Keratinocyte (primary cell): ENCODE data around the gene CARMIL1. TPM values are rescaled to one million over a fixed set of nuclear protein-coding genes. Genes with fewer than 3 reads are reported as not detected.

Source experiments
- DNase-seq: peaks from one replicate; pipeline ENCODE4 v3.0.0-alpha.2; 2011; ENCODE audit warnings: low read depth, missing footprints, low spot score
- FAIRE-seq: peaks from 2 replicates; lab custom pipeline; 2011; peaks lifted over from hg19 to GRCh38; lab: Jason Lieb, UNC
- H2AFZ ChIP-seq: 2 replicates; pipeline ENCODE4 v1.6.0; 2012; ENCODE audit warnings: low read length, control low read depth, inconsistent platforms; ENCODE audit not compliant: control insufficient read depth
- H3K27ac ChIP-seq: 2 replicates; pipeline ENCODE4 v1.5.1; 2011; ENCODE audit warnings: low read length; ENCODE audit not compliant: control insufficient read depth, insufficient read depth
- H3K27me3 ChIP-seq: 3 replicates; pipeline ENCODE4 v1.6.0; 2011; ENCODE audit warnings: low read length; ENCODE audit not compliant: control insufficient read depth, insufficient read depth; ENCODE audit errors: extremely low read depth
- H3K36me3 ChIP-seq, 2 experiments: 2 replicates in 1 of 2; 3 replicates in 1 of 2; pipeline ENCODE4 v1.5.1; 2011; ENCODE audit warnings: low read length in 2 of 2, mild to moderate bottlenecking in 1 of 2; ENCODE audit not compliant: control insufficient read depth in 2 of 2, insufficient read depth in 2 of 2; ENCODE audit errors: extremely low read depth in 1 of 2
- H3K4me1 ChIP-seq: 3 replicates; pipeline ENCODE4 v1.5.1; 2011; ENCODE audit warnings: low read length; ENCODE audit not compliant: control insufficient read depth, insufficient read depth; ENCODE audit errors: extremely low read depth
- H3K4me2 ChIP-seq: 3 replicates; pipeline ENCODE4 v1.6.0; 2011; ENCODE audit warnings: low read depth, low read length; ENCODE audit not compliant: control insufficient read depth, insufficient read depth; ENCODE audit errors: extremely low read depth
- H3K4me3 ChIP-seq, 3 experiments: fragments of 200-600 bp in 1 of 3; sonication (generic) in 1 of 3; 2 replicates in 2 of 3; 3 replicates in 1 of 3; pipeline ENCODE4 v1.5.1; 2011 to 2016; ENCODE audit warnings: low read length in 3 of 3, mild to moderate bottlenecking in 3 of 3, control low read depth in 2 of 3, inconsistent platforms in 1 of 3, low read depth in 1 of 3, mixed read lengths in 1 of 3, mixed run types in 1 of 3, moderate library complexity in 1 of 3; ENCODE audit not compliant: control insufficient read depth in 2 of 3, insufficient read depth in 2 of 3; ENCODE audit errors: extremely low read depth in 1 of 3
- H3K79me2 ChIP-seq: 2 replicates; pipeline ENCODE4 v1.6.0; 2012; ENCODE audit warnings: low read length; ENCODE audit not compliant: control insufficient read depth, insufficient read depth
- H3K9ac ChIP-seq: 3 replicates; pipeline ENCODE4 v1.6.0; 2011; ENCODE audit warnings: low read length; ENCODE audit not compliant: control insufficient read depth, insufficient read depth; ENCODE audit errors: extremely low read depth
- H3K9me1 ChIP-seq: 3 replicates; pipeline ENCODE4 v1.6.0; 2011; ENCODE audit warnings: low read length; ENCODE audit not compliant: control insufficient read depth, insufficient read depth; ENCODE audit errors: extremely low read depth
- H3K9me3 ChIP-seq: 2 replicates; pipeline ENCODE4 v1.5.1; 2012; ENCODE audit warnings: low read depth, low read length; ENCODE audit not compliant: control insufficient read depth
- H4K20me1 ChIP-seq: 3 replicates; pipeline ENCODE4 v1.6.0; 2011; ENCODE audit warnings: low read length; ENCODE audit not compliant: control insufficient read depth, insufficient read depth; ENCODE audit errors: extremely low read depth
- CTCF ChIP-seq, 3 experiments: IDR thresholded peaks in 1 of 3; conservative IDR thresholded peaks in 1 of 3; optimal IDR thresholded peaks in 1 of 3; 2 replicates in 2 of 3; 3 replicates in 1 of 3; pipeline versions ENCODE3 to v1.5.1; 2011; ENCODE audit warnings: low read length in 3 of 3, mild to moderate bottlenecking in 3 of 3, moderate library complexity in 2 of 3, control low read depth in 1 of 3, inconsistent platforms in 1 of 3; ENCODE audit not compliant: insufficient read depth in 2 of 3; ENCODE audit errors: extremely low read depth in 1 of 3
- EZH2 ChIP-seq: IDR thresholded peaks from one replicate; pipeline ENCODE4 v1.6.1; 2012; ENCODE audit warnings: inconsistent platforms, mild to moderate bottlenecking, low read length, moderate library complexity
- dilution Hi-C: fragments of 300-500 bp; cut with MboI; formaldehyde crosslinking; loops from one replicate; pipeline ENCODE4 v1.7.0; 2020; ENCODE audit warnings: low sequenced_read_pairs; ENCODE audit not compliant: extremely low pct_ligation_motif_present
- polyA plus RNA-seq, 5 experiments: library from polyadenylated mRNA; depleted of rRNA in 3 of 5; stranded (reverse) in 3 of 5; stranded (forward) in 1 of 5; unstranded in 1 of 5; fragments of >200 nt; gene quantifications; 1 replicate in 1 of 5; 2 replicates in 3 of 5; 3 replicates in 1 of 5; pipeline versions ENCODE4 v1.2.1 to v1.2.3, GENCODE V29; 2011 to 2012; ENCODE audit warnings: missing spikeins in 2 of 5, low read depth in 1 of 5, low replicate concordance in 1 of 5

The CARMIL1 gene
- polyA plus RNA-seq, 1 donor (not counting 4 experiments of a cell fraction or from before 2014, with no cell fraction given) = 18.9 TPM

DNA sequence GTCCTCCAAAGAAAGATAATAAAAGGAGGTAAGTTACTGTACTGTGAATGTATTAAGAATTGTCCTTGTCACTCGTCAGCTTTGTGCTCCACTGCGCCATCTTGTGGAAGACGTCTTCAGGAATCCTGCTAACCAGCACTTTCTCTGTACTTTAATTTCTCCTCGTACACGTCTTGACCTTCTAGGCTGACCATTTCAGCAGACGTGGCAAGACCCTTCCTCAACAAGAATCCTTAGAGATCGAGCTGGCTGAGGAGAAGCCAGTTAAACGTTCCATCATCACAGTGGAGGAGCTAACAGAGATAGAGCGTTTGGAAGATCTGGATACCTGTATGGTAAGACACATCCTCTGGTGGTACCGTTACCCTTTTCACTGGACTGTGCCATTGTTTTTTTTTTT is 277.3 kb downstream of the CARMIL1 start:
- no peaks in the 10 kb centered on the region for H3K9me3 ChIP-seq
- dilution Hi-C loops = no loop called here
- H3K4me1 ChIP-seq = no peaks in the 10 kb centered on the region
- peak overlapping the region; percentile 45 for H2AFZ ChIP-seq
- peak; percentile 33 for DNase-seq
- no peaks in the 10 kb centered on the region for H3K27me3 ChIP-seq
- no peaks in the 10 kb centered on the region for H3K36me3 ChIP-seq
- TF ChIP-seq CTCF (optimal IDR thresholded peaks at IDR 0.05 in 1 of 3, IDR thresholded peaks at IDR 0.05 in 1 of 3, conservative IDR thresholded peaks at IDR 0.05 in 1 of 3; ENCODE audit: extremely low read depth in 1 of 3, insufficient read depth in 2 of 3, low read length in 3 of 3) (peak; percentile 79 to 88 (median 85)), EZH2 (no peak)
- no peak overlapping the region for H3K4me2 ChIP-seq
- no peaks in the 10 kb centered on the region for H3K9me1 ChIP-seq
- no peaks in the 10 kb centered on the region for H4K20me1 ChIP-seq
- no peaks in the 10 kb centered on the region for H3K79me2 ChIP-seq
- no peak overlapping the region for H3K27ac ChIP-seq
- FAIRE-seq = peak; percentile 96
- no peak overlapping the region for H3K4me3 ChIP-seq
- no peak overlapping the region for H3K9ac ChIP-seq

DNA sequence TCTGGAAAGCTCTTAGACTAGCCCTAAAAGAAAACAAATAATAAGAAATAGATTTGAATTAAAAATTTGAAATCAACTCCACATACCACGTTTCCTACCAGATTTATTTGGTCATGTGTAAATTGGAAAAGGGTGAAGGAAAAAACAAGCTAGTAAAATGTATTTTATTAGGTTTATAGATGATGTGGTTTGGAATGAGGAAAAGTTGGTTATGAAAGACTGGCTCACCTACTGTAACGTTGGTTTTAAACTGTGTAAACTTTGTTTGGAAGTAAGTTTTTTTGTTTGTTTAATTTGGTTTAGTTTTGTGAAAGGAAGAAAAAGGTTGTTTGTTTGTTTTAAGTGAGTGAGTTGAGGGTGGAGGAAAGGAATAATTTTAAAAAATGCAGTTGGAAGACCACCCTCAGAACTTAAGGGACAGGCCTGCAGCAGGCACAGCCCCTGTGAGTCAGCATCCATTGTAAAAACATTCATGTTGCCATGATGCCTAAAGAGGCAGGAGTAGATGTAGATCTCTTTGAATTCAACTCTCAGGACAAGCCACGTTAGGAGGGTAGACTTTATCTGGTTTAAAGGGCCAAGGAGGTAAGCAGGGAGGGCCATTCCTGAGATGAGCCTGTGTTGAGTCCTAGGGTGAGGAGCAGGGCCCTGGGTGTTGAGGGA is 279.1 kb downstream of the CARMIL1 start:
- no peaks in the 10 kb centered on the region for H3K4me1 ChIP-seq
- FAIRE-seq (no peak), DNase-seq (no peak)
- H3K9ac ChIP-seq = no peak overlapping the region
- H3K4me3 ChIP-seq = no peak overlapping the region
- no peaks in the 10 kb centered on the region for H3K9me1 ChIP-seq
- H2AFZ ChIP-seq = no peak overlapping the region
- TF ChIP-seq EZH2 (no peak), CTCF (optimal IDR thresholded peaks at IDR 0.05 in 1 of 3, IDR thresholded peaks at IDR 0.05 in 1 of 3, conservative IDR thresholded peaks at IDR 0.05 in 1 of 3; ENCODE audit: extremely low read depth in 1 of 3, insufficient read depth in 2 of 3, low read length in 3 of 3) (no peak)
- H3K9me3 ChIP-seq = no peaks in the 10 kb centered on the region
- H3K4me2 ChIP-seq = no peak overlapping the region
- no peaks in the 10 kb centered on the region for H4K20me1 ChIP-seq
- H3K36me3 ChIP-seq = no peaks in the 10 kb centered on the region
- no peaks in the 10 kb centered on the region for H3K79me2 ChIP-seq
- dilution Hi-C loops = no loop called here
- no peaks in the 10 kb centered on the region for H3K27me3 ChIP-seq
- no peak overlapping the region for H3K27ac ChIP-seq
